ENCODE measurements around the gene STAMBP.
A peak's percentile ranks its signal among the peaks of the same experiment; 100 is the strongest.
"Not testable (repeated sequence)": the region's sequence is repeated elsewhere in the genome, so short reads cannot be mapped to it uniquely, and the experiment has no call there.

Gene STAMBP

DNA sequence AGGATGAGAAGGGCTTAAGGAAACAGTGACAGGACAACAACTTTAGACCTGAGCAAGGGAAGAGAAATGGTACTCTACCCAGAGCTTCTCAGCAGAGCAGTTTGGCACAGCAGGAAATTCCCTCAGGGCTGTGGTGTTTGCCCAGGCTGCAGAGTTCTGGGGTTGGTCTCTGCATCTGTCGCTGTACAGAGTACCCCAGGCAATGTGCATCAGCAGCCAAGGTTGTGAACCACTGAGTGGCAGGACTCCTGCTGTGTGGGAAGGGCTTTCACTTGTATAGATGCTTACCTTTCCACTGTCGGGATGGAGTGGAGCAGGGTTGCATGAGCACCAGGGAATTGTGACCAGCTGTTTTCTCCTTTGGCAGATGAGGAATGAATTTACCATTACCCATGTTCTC is 21.2 kb downstream of the STAMBP start:
- DNase-seq (no peak), ATAC-seq (no peak)
- Mint-ChIP-seq H3K4me3 (no peak overlapping the region), H3K36me3 (ENCODE audit: low read depth) (peaks cover 49% of the 10 kb centered on the region), H3K9me3 (no peaks in the 10 kb centered on the region), H3K27me3 (no peaks in the 10 kb centered on the region), H3K27ac (no peak overlapping the region), H3K4me1 (no peaks in the 10 kb centered on the region)

DNA sequence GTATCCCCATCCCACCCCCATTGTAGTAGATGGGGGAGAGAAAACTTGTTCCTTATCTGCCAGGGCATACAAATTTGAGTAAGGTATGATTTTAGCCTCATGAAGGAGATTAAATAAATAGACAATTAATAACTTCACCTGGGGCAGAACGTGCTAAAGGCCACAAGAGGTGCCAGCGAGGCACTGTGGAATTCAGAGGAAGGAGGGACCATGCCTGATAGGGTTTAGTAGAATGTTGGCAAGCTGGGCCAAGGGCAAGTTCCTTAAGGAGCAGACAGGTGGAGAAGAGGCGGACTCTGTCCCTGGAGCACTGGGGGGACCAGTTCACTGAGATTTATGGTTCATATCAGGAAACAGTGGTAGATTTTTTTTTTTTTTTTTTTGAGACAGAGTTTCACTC is 22.5 kb downstream of the STAMBP start:
- Mint-ChIP-seq H3K4me1 (peaks cover 8% of the 10 kb centered on the region), H3K9me3 (no peaks in the 10 kb centered on the region), H3K27ac (peak overlapping the region; percentile 79), H3K4me3 (no peak overlapping the region), H3K36me3 (ENCODE audit: low read depth) (peaks cover 50% of the 10 kb centered on the region), H3K27me3 (no peaks in the 10 kb centered on the region)
- ATAC-seq (no peak), DNase-seq (no peak)

DNA sequence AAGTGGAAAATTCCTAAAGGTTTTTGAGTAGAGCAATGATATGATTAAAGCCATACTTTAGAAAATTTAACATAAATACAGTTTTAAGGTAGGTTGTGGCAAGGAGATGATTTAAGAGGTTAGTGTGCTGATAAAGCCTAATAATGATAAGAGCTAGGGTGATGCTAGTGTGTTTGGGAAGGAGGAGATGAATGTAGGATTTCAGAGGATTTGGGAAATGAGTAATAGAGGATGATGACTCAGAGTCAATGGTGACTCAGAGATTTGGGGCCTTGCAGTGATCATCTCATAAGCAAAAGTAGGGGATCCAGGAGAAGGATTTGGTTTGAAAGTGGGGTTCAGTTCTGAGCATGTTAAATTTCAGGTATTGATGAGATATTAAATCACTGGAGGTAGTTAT is 23.3 kb downstream of the STAMBP start:
- H3K9me3 Mint-ChIP-seq, result no peaks in the 10 kb centered on the region
- ATAC-seq, result peak; percentile 66
- peaks cover 16% of the 10 kb centered on the region for H3K4me1 Mint-ChIP-seq
- H3K27me3 Mint-ChIP-seq, result no peaks in the 10 kb centered on the region
- DNase-seq, result no peak
- H3K4me3 Mint-ChIP-seq, result no peak overlapping the region
- H3K27ac Mint-ChIP-seq, result no peak overlapping the region
- peaks cover 50% of the 10 kb centered on the region for H3K36me3 Mint-ChIP-seq (ENCODE audit: low read depth)

DNA sequence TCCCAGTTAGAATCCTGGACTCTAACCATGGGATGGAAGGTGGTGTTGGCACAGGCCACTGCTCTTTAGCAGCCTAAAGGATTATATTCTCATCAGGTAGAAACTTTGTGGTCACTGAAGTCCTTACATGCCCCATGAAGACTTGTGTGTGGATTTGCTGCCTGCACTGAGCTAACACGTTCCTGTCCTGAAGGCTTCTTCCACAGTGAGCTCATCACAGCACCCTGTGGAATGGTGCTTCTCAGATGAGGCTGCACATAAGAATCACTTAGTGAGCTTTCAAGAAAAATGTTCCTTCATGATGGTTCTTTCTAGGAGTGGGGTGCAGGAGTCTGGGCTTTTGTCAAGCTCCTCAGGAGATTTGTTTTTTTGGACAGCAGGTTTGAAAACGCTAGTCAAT is 26.8 kb downstream of the STAMBP start:
- H3K27ac Mint-ChIP-seq, result no peak overlapping the region
- no peaks in the 10 kb centered on the region for H3K27me3 Mint-ChIP-seq
- ATAC-seq (no peak), DNase-seq (no peak)
- H3K4me3 Mint-ChIP-seq, result no peak overlapping the region
- peaks cover 46% of the 10 kb centered on the region for H3K4me1 Mint-ChIP-seq
- H3K9me3 Mint-ChIP-seq, result no peaks in the 10 kb centered on the region
- H3K36me3 Mint-ChIP-seq (ENCODE audit: low read depth), result peaks cover 54% of the 10 kb centered on the region

DNA sequence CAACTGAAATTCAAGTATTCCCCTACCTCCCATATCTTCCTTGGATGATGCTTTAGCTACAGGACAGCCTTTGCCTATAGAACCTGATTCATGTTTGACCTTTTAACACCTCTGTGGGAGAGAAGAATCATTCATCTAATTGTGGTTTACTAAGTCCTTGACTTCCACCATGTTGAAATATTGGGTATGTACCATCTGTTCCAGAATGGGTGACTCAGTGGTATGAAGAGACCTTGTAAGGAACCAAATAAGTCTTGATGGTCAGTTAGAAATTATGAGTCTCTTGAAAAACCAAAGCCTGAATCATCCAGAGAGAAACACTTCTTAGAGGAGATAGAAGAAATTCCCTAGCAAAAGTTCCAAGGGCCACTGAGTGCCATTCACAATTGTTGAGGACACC is 27.5 kb downstream of the STAMBP start:
- DNase-seq (no peak), ATAC-seq (peak; percentile 70)
- no peak overlapping the region for H3K4me3 Mint-ChIP-seq
- H3K9me3 Mint-ChIP-seq, result no peaks in the 10 kb centered on the region
- no peaks in the 10 kb centered on the region for H3K27me3 Mint-ChIP-seq
- peaks cover 55% of the 10 kb centered on the region for H3K36me3 Mint-ChIP-seq (ENCODE audit: low read depth)
- H3K4me1 Mint-ChIP-seq, result peaks cover 50% of the 10 kb centered on the region
- peak overlapping the region; percentile 52 for H3K27ac Mint-ChIP-seq

DNA sequence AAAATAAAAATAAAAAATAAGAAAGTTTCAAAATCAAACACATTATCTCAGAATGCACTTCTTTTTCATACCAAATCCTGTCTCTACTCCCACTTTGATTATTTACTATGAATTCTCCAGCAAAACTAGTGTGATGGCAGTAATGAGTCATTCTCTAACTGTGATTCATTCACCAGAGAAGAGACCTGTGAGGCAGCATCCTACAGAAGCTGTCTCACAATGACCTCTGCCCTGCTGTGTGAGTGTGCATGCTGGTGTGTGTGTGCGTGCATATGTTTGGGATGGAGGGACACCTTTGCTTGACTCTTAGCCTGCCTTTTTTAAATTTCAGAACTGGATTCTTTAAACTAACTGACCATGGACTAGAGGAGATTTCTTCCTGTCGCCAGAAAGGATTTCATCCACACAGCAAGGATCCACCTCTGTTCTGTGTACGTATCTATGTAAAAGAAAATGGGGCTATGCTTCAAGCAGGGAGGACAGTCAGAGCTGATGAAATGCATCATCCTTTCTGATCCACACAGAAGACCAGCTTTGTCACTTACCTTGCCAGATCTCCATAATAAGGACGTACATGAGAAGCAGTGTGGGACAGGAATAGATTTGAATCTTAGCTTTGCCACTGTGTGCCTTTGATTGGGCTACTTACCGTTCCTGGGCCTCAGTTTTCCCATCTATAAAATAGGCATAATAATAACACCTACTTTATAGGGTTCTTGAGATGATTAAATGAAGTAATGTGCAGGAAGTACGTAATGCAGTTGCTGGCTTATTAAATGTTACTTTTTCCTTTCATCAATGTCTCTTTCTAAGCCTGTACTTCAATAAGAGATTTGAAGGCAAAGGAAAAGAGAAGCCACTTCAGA is 31.2 kb downstream of the STAMBP start:
- DNase-seq (peak; percentile 40), ATAC-seq (peak; percentile 97)
- Mint-ChIP-seq H3K27me3 (no peaks in the 10 kb centered on the region), H3K36me3 (ENCODE audit: low read depth) (peaks cover 77% of the 10 kb centered on the region), H3K4me3 (peak overlapping the region; percentile 15), H3K27ac (peak overlapping the region; percentile 83), H3K4me1 (peaks cover 50% of the 10 kb centered on the region), H3K9me3 (no peaks in the 10 kb centered on the region)

DNA sequence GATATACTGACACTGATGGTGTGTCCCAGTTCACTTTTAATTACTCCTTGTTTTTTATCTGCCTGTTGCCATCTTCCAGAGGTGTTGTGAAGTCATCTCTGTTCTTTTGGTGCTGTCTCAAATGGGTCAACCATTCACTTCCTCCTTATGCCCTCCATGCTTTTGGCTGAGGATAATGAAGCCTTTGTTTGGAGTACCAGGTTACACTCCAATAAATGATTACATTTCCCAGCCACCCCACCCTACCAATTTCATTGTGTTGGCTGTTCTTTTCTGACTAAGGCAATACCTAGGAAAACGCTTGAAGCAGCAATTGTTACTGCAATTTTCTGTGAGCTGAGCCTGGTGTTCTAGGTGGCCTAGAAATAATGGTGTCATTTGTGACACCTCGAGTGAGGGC is 34.2 kb downstream of the STAMBP start:
- H3K4me3 Mint-ChIP-seq, result no peak overlapping the region
- H3K27me3 Mint-ChIP-seq, result no peaks in the 10 kb centered on the region
- H3K27ac Mint-ChIP-seq, result no peak overlapping the region
- H3K4me1 Mint-ChIP-seq, result peaks cover 26% of the 10 kb centered on the region
- H3K9me3 Mint-ChIP-seq, result no peaks in the 10 kb centered on the region
- peaks cover 59% of the 10 kb centered on the region for H3K36me3 Mint-ChIP-seq (ENCODE audit: low read depth)
- DNase-seq (no peak), ATAC-seq (no peak)

DNA sequence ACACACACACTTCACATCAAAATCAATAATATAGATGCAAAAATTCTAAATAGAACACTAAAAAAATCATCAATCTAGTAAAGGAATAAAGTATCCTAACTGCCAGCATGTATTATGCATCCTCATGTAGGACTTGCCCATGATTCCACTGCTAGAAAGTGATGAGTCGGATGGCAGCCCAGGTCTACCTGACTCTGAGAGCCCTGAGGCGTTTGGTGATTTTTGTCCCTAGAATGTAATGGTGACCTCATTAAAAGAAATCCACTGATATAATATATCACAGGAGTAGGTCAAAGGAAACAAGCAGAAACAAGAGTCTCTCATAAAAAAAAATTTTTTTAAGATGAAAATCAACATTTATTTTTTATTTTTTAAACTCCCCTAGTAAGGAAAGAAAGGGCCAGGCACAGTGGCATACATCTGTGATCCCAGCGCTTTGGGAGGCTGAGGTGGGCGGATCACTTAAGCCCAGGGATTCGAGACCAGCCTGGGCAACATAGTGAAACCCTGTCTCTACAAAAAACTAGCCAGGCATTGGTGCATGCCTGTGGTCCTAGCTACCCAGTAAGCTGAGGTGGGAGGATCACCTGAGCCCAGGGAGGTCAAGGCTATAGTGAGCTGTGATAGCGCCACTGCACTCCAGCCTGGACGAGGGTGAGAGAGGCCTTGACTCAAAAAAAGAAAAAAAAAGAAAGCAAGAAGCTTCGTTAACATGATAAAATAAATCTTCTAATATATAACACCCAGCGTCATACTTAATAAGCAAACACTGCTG is 39.6 kb downstream of the STAMBP start:
- H3K27me3 Mint-ChIP-seq, result no peaks in the 10 kb centered on the region
- H3K27ac Mint-ChIP-seq, result no peak overlapping the region
- no peak overlapping the region for H3K4me3 Mint-ChIP-seq
- DNase-seq, result no peak
- no peaks in the 10 kb centered on the region for H3K9me3 Mint-ChIP-seq
- H3K4me1 Mint-ChIP-seq, result no peaks in the 10 kb centered on the region
- H3K36me3 Mint-ChIP-seq (ENCODE audit: low read depth), result peaks cover 24% of the 10 kb centered on the region
- no peak for ATAC-seq

DNA sequence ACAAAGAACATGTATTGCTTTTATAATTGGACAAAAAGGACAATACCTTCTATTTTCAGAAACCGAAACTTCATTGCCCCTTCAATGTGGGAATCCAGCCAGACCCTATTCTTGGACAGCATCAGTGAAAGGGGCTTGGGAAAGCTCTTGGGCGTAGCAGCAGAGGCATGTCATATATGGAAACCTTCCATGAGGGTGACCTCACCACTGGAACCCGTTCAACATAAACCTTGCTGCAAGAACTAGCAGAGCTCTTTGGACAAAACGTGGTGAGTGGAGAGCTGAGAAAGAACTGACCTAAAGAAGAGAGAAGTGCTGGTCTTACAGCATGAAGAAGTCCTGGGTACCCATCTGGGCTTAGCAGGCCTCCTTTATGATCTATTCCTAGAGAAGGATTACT is 41.3 kb downstream of the STAMBP start:
- no peak for DNase-seq
- ATAC-seq, result no peak
- no peak overlapping the region for H3K4me3 Mint-ChIP-seq
- H3K27ac Mint-ChIP-seq, result no peak overlapping the region
- no peaks in the 10 kb centered on the region for H3K9me3 Mint-ChIP-seq
- no peaks in the 10 kb centered on the region for H3K27me3 Mint-ChIP-seq
- no peaks in the 10 kb centered on the region for H3K4me1 Mint-ChIP-seq
- peaks cover 11% of the 10 kb centered on the region for H3K36me3 Mint-ChIP-seq (ENCODE audit: low read depth)

DNA sequence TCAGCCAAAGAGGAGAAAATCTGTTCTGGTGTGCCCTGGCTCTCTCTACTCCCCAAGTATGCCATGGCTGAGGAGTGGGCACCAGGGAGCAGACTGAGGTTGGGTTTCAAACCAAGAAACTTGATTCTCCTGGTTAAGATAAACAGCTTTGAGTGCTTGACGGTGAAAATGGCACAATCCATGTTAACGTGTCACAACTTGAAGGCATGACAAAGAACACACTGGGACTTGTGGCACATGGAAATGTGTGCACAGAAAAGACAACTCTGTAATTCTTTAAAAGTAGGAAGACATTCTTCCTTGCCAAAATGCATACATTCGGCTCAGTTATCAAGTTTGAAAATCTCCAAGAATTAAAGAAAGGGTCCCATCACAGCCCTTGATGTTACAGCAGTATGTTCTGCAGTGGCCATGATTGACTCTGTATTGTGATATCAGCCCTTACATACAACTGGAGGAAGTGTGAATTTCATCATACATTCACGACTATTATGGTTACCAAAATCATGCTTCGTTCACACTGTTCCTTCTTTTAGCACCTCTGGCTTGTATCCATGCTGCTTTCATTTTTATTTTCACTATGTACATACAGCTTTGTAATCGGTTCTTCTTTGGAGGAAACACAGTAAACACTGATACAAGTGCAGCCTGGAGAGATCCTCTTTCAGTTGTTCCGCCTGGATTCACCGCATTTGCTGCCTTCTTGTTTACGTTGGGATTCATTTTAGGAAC is 48.5 kb downstream of the STAMBP start:
- peaks cover 2% of the 10 kb centered on the region for H3K27me3 Mint-ChIP-seq
- H3K4me3 Mint-ChIP-seq, result no peak overlapping the region
- H3K4me1 Mint-ChIP-seq, result no peaks in the 10 kb centered on the region
- H3K27ac Mint-ChIP-seq, result no peak overlapping the region
- no peak for DNase-seq
- no peaks in the 10 kb centered on the region for H3K36me3 Mint-ChIP-seq (ENCODE audit: low read depth)
- H3K9me3 Mint-ChIP-seq, result no peaks in the 10 kb centered on the region
- ATAC-seq, result peak; percentile 20

DNA sequence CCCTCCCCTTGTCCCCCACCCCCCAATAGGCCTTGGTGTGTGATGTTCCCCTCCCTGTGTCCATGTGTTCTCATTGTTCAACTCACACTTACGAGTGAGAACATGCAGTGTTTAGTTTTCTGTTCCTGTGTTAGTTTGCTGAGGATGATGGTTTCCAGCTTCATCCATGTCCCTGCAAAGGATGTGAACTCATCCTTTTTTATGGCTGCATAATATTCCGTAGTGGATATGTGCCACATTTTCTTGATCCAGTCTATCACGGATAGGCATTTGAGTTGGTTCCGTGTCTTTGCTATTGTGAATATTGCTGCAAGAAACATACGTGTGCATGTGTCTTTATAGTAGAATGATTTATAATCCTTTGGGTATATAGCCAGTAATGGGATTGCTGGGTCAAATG is 49.2 kb downstream of the STAMBP start:
- not testable (repeated sequence) for H3K9me3 Mint-ChIP-seq; DNase-seq; H3K4me1 Mint-ChIP-seq; ATAC-seq; H3K27ac Mint-ChIP-seq; H3K27me3 Mint-ChIP-seq; H3K36me3 Mint-ChIP-seq (ENCODE audit: low read depth); H3K4me3 Mint-ChIP-seq

DNA sequence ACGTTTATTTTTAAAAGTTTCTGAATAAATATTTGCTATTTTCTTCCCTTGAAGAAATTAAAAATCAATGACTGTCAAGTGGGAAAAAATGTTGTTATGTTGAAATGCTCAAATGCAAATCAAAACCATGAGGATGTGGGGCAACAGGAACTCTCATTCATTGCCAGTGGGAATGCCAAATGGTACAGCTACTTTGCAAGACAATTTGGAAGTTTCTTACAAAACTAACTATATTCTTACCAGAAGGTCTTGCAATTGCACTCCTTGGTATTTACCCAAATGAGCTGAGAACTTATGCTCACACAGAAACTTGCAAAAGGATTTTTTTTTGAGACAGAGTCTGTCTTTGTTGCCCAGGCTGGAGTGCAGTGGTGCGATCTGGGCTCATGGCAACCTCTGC is 56.6 kb downstream of the STAMBP start:
- no peak overlapping the region for H3K4me3 Mint-ChIP-seq
- DNase-seq (no peak), ATAC-seq (no peak)
- H3K36me3 Mint-ChIP-seq (ENCODE audit: low read depth), result no peaks in the 10 kb centered on the region
- peaks cover 32% of the 10 kb centered on the region for H3K4me1 Mint-ChIP-seq
- H3K27me3 Mint-ChIP-seq, result peaks cover 15% of the 10 kb centered on the region
- H3K9me3 Mint-ChIP-seq, result peaks cover 5% of the 10 kb centered on the region
- H3K27ac Mint-ChIP-seq, result no peak overlapping the region

DNA sequence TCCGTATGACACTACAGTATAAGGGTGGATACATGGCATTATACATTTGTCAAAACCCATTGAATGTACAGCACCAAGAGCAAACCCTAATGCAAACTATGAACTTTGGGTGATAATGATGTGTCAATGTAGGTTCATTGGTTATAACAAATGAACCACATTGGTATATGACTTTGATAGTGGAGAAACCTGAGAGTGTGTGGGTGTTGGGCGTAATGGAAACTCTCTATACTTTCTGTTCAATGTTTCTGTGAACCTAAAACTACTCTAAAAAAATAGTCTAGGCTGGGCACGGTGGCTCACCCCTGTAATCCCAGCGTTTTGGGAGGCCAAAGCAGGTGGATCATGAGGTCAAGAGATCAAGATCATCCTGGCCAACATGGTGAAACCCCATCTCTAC is 57.6 kb downstream of the STAMBP start:
- ATAC-seq (peak; percentile 95), DNase-seq (peak; percentile 67)
- H3K27me3 Mint-ChIP-seq, result peaks cover 12% of the 10 kb centered on the region
- no peak overlapping the region for H3K4me3 Mint-ChIP-seq
- H3K27ac Mint-ChIP-seq, result peak overlapping the region; percentile 83
- peaks cover 32% of the 10 kb centered on the region for H3K4me1 Mint-ChIP-seq
- peaks cover 5% of the 10 kb centered on the region for H3K9me3 Mint-ChIP-seq
- no peaks in the 10 kb centered on the region for H3K36me3 Mint-ChIP-seq (ENCODE audit: low read depth)

DNA sequence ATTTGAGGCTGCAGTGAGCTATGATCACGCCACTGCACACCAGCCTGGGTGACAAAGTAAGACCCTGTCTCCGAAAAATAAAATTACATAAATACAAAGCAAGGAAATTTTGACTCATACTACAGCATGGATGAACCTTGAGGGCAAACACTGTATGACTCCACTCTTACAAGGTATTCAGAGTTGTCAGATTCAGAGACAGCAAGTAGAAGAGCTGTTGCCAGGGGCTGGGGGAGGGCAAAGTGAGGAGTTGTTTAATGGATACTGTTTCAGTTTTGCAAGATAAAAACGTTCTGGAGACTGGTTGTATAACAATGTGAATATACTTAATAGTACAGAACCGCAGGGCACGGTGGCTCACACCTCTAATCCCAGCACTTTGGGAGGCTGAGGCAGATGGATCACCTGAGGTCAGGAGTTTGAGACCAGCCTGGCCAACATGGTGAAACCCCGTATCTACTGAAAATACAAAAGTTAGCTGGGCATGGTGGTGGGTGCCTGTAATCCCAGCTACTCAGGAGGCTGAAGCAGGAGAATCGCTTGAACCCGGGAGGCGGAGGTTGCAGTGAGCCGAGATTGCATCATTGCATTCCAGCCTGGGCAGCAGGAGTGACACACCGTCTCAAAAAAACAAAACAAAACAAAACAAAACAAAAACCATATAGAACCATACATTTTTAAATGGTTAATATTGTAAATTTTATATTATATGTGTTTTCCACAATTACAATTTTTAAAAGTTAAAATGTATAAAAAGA is 59.0 kb downstream of the STAMBP start:
- not testable (repeated sequence) for H3K36me3 Mint-ChIP-seq (ENCODE audit: low read depth); H3K9me3 Mint-ChIP-seq; H3K4me3 Mint-ChIP-seq
- Mint-ChIP-seq H3K27me3 (peaks cover 10% of the 10 kb centered on the region), H3K27ac (peak overlapping the region; percentile 71), H3K4me1 (peaks cover 32% of the 10 kb centered on the region)
- ATAC-seq, result peak; percentile 70
- DNase-seq, result peak; percentile 19
